ENCODE data around the gene ISG15. TPM values are rescaled to one million over a fixed set of nuclear protein-coding genes. Genes with fewer than 3 reads are reported as not detected.

ISG15 gene
- total and polyA plus RNA-seq, 2 of the 13 experiments (the other 11 are each of a cell fraction or from before 2014, with no cell fraction given): 42.1 to 54.9 TPM

DNA sequence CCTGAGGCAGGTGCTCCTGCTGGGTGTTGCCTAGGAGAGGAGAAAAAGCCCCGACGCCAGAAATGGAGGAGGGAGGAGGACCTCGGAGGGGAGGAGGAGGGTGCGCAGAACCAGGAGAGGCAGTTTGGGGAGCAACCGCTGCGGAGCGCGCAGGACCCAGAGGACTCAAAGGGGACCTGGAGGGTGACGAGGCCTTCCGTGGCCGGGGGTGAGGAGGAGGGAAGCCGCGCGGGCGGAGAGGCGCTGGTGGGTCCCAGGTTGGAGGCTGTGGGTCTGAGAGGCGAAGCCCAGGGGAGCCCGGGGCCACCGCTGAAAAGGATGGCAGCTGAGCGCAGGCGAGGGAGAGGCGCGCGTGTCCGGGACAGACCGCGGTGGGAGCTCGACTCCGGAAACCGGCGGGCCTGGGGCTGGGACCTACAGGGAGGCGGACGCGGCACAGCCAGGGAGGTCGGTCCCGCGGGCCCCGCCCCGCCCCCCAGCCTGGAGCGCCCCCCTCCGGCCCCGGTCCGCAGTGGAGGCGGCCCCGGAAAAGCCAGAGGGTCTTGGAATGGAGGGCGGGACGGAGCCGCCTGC lies 45.7 kb downstream of the ISG15 start (continued):
- TF ChIP-seq, protein P1, sequence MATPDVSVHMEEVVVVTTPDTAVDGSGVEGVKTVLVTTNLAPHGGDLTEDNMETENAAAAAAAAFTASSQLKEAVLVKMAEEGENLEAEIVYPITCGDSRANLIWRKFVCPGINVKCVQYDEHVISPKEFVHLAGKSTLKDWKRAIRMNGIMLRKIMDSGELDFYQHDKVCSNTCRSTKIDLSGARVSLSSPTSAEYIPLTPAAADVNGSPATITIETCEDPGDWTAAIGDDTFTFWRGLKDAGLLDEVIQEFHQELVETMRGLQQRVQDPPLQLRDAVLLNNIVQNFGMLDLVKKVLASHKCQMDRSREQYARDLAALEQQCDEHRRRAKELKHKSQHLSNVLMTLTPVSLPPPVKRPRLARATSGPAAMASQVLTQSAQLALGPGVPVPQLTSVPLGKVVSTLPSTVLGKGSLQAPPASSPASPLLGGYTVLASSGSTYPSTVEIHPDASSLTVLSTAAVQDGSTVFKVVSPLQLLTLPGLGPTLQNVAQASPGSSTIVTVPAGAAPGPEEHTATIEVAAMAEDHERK (CRISPR knock-in tag; IDR thresholded peaks at IDR 0.05; ENCODE audit: low read depth): no peak
- TF ChIP-seq, protein P2, sequence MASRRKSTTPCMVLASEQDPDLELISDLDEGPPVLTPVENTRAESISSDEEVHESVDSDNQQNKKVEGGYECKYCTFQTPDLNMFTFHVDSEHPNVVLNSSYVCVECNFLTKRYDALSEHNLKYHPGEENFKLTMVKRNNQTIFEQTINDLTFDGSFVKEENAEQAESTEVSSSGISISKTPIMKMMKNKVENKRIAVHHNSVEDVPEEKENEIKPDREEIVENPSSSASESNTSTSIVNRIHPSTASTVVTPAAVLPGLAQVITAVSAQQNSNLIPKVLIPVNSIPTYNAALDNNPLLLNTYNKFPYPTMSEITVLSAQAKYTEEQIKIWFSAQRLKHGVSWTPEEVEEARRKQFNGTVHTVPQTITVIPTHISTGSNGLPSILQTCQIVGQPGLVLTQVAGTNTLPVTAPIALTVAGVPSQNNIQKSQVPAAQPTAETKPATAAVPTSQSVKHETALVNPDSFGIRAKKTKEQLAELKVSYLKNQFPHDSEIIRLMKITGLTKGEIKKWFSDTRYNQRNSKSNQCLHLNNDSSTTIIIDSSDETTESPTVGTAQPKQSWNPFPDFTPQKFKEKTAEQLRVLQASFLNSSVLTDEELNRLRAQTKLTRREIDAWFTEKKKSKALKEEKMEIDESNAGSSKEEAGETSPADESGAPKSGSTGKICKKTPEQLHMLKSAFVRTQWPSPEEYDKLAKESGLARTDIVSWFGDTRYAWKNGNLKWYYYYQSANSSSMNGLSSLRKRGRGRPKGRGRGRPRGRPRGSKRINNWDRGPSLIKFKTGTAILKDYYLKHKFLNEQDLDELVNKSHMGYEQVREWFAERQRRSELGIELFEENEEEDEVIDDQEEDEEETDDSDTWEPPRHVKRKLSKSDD (CRISPR knock-in tag; IDR thresholded peaks at IDR 0.05; ENCODE audit: low read depth): no peak
- no peak for TF ChIP-seq ZNF850 (CRISPR knock-in tag; conservative IDR thresholded peaks at IDR 0.05)
- TF ChIP-seq FOXP1 (IDR thresholded peaks at IDR 0.05): no peak
- TF ChIP-seq FOXP1 (CRISPR knock-in tag; IDR thresholded peaks at IDR 0.05): no peak
- TF ChIP-seq, protein P3, sequence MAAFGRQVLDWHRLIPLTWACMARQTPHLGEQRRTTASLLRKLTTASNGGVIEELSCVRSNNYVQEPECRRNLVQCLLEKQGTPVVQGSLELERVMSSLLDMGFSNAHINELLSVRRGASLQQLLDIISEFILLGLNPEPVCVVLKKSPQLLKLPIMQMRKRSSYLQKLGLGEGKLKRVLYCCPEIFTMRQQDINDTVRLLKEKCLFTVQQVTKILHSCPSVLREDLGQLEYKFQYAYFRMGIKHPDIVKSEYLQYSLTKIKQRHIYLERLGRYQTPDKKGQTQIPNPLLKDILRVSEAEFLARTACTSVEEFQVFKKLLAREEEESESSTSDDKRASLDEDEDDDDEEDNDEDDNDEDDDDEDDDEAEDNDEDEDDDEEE (CRISPR knock-in tag; IDR thresholded peaks at IDR 0.05): no peak
- TF ChIP-seq KDM3A (CRISPR knock-in tag; IDR thresholded peaks at IDR 0.05; ENCODE audit: low read depth): no peak
- no peak for TF ChIP-seq HNF4A (CRISPR knock-in tag; IDR thresholded peaks at IDR 0.05)
- TF ChIP-seq ZNF263 (CRISPR knock-in tag; IDR thresholded peaks at IDR 0.05): peak; percentile 92
- TF ChIP-seq, protein P4, sequence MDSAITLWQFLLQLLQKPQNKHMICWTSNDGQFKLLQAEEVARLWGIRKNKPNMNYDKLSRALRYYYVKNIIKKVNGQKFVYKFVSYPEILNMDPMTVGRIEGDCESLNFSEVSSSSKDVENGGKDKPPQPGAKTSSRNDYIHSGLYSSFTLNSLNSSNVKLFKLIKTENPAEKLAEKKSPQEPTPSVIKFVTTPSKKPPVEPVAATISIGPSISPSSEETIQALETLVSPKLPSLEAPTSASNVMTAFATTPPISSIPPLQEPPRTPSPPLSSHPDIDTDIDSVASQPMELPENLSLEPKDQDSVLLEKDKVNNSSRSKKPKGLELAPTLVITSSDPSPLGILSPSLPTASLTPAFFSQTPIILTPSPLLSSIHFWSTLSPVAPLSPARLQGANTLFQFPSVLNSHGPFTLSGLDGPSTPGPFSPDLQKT (CRISPR knock-in tag; IDR thresholded peaks at IDR 0.05; ENCODE audit: borderline replicate concordance): no peak
- TF ChIP-seq ATF7-NPFF (CRISPR knock-in tag; IDR thresholded peaks at IDR 0.05; ENCODE audit: low read depth): peak; percentile 43; the same call in 1 of the 2 replicates
- no peak for TF ChIP-seq PAF1 (CRISPR knock-in tag; IDR thresholded peaks at IDR 0.05)
- TF ChIP-seq FOXM1 (CRISPR knock-in tag; IDR thresholded peaks at IDR 0.05): no peak
- TF ChIP-seq, protein P5, sequence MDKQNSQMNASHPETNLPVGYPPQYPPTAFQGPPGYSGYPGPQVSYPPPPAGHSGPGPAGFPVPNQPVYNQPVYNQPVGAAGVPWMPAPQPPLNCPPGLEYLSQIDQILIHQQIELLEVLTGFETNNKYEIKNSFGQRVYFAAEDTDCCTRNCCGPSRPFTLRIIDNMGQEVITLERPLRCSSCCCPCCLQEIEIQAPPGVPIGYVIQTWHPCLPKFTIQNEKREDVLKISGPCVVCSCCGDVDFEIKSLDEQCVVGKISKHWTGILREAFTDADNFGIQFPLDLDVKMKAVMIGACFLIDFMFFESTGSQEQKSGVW (CRISPR knock-in tag; IDR thresholded peaks at IDR 0.05; ENCODE audit: borderline replicate concordance): no peak
- TF ChIP-seq ARNTL (CRISPR knock-in tag; IDR thresholded peaks at IDR 0.05): no peak
- TF ChIP-seq SYNCRIP (IDR thresholded peaks at IDR 0.05; ENCODE audit: insufficient read depth, low read depth, low read length): no peak
- TF ChIP-seq MAF1 (CRISPR knock-in tag; IDR thresholded peaks at IDR 0.05; ENCODE audit: borderline replicate concordance): no peak; the same call in 1 of the 2 replicates
- TF ChIP-seq ZNF790 (CRISPR knock-in tag; IDR thresholded peaks at IDR 0.05; ENCODE audit: borderline replicate concordance): no peak
- no peak for TF ChIP-seq REL (CRISPR knock-in tag; conservative IDR thresholded peaks at IDR 0.05)
- TF ChIP-seq FOXA3 (CRISPR knock-in tag; IDR thresholded peaks at IDR 0.05): no peak
- TF ChIP-seq, protein P6, sequence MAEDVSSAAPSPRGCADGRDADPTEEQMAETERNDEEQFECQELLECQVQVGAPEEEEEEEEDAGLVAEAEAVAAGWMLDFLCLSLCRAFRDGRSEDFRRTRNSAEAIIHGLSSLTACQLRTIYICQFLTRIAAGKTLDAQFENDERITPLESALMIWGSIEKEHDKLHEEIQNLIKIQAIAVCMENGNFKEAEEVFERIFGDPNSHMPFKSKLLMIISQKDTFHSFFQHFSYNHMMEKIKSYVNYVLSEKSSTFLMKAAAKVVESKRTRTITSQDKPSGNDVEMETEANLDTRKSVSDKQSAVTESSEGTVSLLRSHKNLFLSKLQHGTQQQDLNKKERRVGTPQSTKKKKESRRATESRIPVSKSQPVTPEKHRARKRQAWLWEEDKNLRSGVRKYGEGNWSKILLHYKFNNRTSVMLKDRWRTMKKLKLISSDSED (CRISPR knock-in tag; IDR thresholded peaks at IDR 0.05): no peak

Data from HepG2 (cell line).